ENCODE measurements around the gene KHNYN.
A peak's percentile ranks its signal among the peaks of the same experiment; 100 is the strongest.
"Not testable (repeated sequence)": the region's sequence is repeated elsewhere in the genome, so short reads cannot be mapped to it uniquely, and the experiment has no call there.

Gene KHNYN

DNA sequence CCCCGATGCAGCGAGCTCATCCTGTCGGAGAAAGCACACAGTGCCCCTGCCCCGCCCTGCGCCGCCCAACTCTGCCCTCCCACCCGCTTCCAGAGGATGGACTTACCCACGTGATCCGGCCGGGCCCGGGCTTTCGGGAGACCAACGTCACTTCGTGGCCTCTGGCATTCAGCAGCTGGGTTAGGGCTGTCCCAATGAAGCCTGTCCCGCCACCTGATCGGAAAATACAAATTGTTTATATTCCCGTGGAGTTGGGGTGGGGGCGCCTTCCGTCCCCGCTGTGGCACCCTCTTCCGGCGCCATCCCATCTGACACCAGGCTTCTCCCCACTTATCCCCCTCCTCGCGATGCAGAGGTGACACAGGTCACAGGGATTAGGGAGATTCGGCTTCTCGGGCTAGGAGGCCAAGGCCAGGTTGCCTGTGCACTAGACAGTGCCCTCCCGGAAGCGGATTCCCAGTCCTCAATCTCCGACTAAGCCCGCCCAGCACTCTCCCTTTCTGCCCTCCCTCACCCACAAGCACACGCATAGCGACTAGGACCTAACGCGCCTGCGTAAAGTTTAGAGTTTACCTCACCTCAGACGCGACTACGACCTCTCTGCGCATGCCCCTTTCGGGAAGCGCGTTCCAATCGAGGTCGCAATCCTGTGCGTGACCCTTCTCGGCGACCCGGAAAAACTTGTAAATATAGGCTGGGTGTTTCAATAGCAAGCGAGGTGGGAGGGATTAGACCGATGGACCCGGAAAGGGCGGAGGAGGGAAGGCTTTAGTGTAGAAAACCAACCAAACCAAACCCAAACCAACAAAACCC lies 12.7 kb downstream of the KHNYN start, which contains the start of gene SDR39U1:
SDR39U1 (minus strand) TSS at position 537 of the 813 bp plus-strand sequence; CDS start at position 530, 7 bp downstream.
- peak; percentile 90 for FAIRE-seq
- DNase-seq (ENCODE audit: insufficient read length, low spot score), result peak; percentile 76
- TF ChIP-seq POLR2A (IDR thresholded peaks at IDR 0.05; ENCODE audit: low read depth, low read length), result peak; percentile 74

DNA sequence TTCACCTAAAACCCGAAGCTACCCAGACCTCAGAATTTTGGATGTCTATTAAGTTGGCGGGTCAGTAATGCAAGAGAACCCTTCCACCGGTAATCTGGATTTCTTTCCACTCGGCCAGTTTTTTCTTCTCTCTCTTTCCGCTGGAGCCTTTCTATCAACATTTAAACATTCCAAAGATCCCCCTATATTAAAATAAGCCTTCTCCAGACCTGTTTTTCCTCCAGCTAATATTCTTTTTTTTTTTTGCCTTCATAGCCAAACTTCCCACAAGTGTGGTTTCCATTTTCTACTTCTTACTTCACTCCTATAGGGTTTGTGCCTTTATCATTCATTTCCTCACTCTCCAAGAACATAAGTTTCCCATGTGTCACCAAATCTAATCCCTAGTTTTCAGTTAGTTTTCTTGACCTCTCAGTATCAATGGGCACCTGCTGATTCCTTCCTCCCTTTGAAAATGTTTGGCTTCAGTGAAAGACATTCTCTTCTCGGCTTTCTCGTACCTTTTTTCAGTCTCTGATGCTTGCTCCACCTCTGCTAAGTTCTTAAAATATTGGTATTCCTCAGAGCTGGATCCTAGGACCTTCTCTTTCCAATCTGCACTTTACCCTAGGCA lies 13.4 kb downstream of the KHNYN start:
- DNase-seq (ENCODE audit: insufficient read length, low spot score), result no peak
- no peak for FAIRE-seq
- TF ChIP-seq POLR2A (IDR thresholded peaks at IDR 0.05; ENCODE audit: low read depth, low read length), result no peak

DNA sequence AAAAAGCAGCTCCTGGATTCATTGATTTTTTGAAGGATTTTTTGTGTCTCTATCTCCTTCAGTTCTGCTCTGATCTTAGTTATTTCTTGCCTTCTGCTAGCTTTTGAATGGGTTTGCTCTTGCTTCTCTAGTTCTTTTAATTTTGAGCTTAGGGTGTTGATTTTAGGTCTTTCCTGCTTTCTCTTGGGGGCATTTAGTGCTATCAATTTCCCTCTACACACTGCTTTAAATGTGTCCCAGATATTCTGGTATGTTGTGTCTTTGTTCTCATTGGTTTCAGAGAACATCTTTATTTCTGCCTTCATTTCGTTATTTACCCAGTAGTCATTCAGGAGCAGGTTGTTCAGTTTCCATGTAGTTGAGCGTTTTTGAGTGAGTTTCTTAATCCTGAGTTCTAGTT lies 21.1 kb downstream of the KHNYN start:
- not testable (repeated sequence) for FAIRE-seq; DNase-seq (ENCODE audit: insufficient read length, low spot score)

DNA sequence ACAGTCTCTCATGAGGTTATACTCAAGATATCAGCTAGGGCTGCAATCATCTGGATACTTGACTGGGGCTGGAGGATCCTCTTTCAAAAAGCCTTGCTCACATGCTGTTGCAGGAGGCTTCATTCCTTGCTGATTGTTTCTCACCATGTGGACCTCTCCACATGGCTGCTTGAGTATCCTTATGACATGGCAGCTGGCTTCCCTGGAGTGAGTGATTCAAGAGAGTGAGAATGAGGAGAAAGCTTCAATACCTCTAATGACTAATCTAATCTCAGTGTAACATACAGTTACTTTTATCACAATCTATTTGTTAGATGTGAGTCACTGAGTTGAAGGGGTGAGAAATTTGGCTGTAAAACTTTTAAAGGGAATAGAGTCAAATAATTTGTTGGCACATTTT lies 27.2 kb downstream of the KHNYN start:
- TF ChIP-seq POLR2A (IDR thresholded peaks at IDR 0.05; ENCODE audit: low read depth, low read length), result no peak
- FAIRE-seq (no peak), DNase-seq (ENCODE audit: insufficient read length, low spot score) (no peak)

DNA sequence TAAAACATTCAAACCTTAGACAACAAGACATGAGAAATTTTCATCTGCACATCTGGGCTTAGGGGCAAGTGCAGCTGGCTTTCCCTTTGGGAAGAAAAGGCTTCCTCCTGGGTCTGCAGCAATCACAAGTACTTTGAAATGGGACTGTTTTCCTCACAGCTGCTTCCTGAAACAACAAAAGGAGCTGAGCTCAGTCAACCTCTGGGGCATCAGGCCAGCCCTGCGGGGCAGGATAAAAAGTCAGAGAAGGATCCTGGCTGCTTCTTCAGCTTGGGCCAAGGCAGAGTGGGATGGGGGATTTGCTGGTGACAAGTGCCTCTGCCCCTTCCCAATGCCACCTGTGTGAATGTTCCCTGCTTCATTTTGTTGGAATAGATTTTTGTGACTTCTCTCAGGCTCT lies 29.0 kb downstream of the KHNYN start:
- no peak for DNase-seq (ENCODE audit: insufficient read length, low spot score)
- TF ChIP-seq POLR2A (IDR thresholded peaks at IDR 0.05; ENCODE audit: low read depth, low read length), result no peak
- no peak for FAIRE-seq

DNA sequence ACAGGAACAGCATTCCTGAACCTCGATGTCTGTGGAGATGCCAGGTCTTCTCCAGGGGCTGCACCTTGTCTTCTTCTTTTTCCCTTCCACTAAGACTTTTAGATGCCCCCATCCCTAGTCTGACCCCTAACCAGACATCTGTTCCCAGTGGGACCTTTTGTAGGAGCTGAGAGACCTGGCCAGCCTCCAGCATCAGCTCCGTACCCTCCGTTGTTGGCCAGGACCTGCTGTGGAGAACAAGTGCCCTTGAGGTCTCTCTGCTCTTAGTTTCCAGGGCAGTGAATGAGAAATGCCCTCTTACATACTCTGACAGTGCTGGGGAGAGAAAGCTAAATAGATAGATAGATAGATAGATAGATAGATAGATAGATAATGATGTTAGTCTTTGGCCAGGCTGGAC lies 29.6 kb downstream of the KHNYN start:
- DNase-seq (ENCODE audit: insufficient read length, low spot score) (no peak), FAIRE-seq (no peak)
- TF ChIP-seq POLR2A (IDR thresholded peaks at IDR 0.05; ENCODE audit: low read depth, low read length), result no peak

DNA sequence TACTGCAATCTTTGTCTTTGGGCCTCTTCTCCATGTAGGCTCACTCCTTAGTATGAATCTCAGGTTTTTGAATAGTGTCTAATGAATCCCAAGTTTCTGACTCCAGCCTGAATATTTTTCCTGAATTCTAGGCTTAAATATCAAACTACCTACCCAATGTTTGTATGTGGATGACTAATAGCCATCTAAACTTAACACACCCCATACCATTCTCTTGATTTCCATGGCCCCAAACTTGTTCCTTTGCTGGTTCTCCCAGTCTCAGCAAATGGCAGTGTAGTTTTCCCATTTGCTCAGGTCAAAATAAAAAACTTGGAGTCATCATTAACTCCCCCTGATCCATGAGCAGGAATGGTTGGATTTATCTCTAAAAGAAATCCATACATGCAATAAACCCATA lies 31.6 kb downstream of the KHNYN start:
- TF ChIP-seq POLR2A (IDR thresholded peaks at IDR 0.05; ENCODE audit: low read depth, low read length), result no peak
- DNase-seq (ENCODE audit: insufficient read length, low spot score) (no peak), FAIRE-seq (no peak)

DNA sequence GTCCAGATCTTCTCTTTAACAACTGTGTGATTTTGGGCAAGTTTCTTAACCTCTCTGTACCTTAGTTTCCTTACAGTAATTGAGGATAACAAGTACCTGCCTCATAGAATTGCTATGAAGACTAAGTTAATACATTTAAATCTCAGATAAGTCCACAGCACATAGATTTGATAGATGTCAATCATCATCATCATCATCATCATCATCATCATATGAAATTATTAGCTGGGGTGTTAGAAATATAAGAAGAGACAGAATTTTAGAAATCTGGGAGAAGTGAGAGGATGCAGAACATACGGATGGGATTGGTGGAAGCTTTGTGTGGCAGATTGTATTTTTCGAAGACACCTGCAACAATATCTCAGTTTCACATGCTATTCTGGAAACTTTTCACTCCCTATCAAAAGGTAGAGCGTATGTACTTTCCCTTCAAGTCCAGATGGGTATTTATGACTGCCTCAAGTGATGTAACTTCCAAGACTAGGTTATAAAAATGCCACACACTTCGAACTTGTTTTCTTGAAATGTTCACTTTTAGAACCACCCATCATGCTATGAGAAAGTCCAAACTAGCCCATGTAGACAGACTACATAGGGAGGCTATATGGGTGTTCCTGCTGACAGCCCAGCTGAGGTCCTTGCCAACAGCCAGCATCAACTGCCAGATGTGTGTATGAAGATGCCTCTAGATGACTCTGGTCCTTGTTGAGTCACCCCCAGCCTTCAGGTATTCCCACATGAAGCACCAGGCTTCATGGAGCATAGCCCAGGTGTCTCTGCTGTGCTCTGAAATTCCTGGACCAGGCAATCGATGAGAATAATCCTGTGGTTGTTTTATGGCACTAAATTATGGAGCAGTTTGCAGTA lies 33.5 kb downstream of the KHNYN start:
- TF ChIP-seq POLR2A (IDR thresholded peaks at IDR 0.05; ENCODE audit: low read depth, low read length), result no peak

DNA sequence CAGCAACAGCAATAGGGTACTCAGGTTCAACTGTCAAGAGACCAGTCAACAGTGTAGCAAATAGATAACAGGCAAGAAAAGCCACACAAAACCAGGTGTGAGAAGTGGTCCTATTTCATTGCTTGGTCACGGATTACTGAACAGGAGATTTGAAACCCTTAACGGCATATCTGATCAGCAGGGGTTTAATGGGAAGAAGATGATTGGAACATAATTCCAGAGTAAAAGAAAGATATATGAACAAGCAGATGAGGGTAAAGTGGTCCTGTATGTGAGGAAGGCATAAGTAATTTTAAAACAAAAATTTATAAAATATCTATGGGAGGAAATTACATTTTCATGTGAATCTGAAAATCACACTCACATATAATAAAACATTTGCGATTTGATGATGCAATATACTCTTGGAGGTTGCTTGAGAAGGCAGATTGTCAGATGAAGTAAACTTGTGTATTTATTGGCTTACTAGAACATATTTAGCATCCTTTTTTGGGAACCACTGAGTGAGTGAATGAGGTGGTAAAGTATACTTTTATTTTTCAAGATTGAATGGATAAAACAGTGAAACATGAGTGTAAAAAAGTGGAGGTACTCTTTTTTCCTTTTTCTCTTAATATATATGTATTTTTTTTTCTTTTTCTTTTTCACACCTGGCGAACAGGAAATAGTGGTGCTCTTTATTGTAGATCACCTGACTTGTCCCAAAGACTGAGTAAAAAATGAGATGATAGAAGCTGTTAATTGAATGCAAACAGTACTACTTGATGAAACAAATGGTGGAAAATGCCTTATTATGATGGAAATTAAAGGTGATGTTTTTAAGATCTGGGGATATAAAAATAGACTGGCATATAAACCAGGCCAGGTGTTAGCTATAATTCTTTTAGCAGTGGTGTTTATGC lies 34.4 kb downstream of the KHNYN start:
- TF ChIP-seq POLR2A (IDR thresholded peaks at IDR 0.05; ENCODE audit: low read depth, low read length), result no peak
- DNase-seq (ENCODE audit: insufficient read length, low spot score), result no peak
- no peak for FAIRE-seq

More for the DNA sequence above, 33.5 kb downstream of the KHNYN start:
- FAIRE-seq (no peak), DNase-seq (ENCODE audit: insufficient read length, low spot score) (no peak)

DNA sequence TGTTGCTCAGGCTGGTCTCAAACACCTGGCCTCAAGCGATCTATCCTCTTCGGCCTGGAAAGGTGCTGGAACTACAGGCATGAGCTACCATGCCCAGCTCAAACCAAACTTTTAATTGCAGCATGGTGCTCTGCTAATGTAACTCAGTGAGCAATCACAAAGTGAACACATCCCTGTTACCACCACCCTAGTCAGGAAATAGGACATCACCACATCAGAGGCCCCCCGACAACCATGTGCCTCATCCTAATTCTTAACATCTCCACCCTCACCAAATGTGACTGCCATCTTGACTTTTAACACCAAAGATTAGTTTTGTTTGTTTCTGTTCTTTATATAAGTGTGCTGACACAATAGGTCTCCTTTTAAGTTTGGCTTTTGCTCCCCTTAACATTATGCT lies 35.6 kb downstream of the KHNYN start:
- DNase-seq (ENCODE audit: insufficient read length, low spot score) (no peak), FAIRE-seq (no peak)
- TF ChIP-seq POLR2A (IDR thresholded peaks at IDR 0.05; ENCODE audit: low read depth, low read length), result no peak

DNA sequence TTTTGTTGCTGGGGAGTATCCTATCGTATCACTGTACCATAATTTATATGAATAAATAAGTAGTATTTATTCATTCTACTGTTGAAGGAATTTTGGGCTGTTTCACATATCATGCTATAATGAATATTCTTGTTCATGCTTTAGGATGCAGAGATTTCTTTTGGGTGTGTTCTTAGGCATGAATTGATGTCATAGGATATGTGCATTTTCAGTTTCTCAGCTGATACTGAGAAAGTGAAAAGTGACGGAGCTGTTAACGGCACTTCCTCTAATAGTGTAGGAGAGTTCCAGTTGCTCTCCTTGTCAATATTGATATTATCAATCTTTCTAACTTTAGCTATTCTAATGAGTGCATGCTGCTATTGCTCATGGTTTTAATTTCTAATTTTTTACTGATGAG lies 36.1 kb downstream of the KHNYN start:
- FAIRE-seq (no peak), DNase-seq (ENCODE audit: insufficient read length, low spot score) (no peak)
- TF ChIP-seq POLR2A (IDR thresholded peaks at IDR 0.05; ENCODE audit: low read depth, low read length), result no peak

DNA sequence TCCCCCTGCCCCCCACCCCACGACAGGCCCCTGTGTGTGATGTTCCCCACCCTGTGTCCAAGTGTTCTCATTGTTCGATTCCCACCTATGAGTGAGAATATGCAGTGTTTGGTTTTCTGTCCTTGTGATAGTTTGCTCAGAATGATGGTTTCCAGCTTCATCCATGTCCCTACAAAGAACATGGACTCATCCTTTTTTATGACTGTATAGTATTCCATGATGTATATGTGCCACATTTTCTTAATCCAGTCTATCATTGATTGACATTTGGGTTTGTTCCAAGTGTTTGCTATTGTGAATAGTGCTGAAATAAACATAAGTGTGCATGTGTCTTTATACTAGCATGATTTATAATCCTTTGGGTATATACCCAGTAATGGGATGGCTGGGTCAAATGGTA lies 40.7 kb downstream of the KHNYN start:
- DNase-seq (ENCODE audit: insufficient read length, low spot score); FAIRE-seq: not testable (repeated sequence)

DNA sequence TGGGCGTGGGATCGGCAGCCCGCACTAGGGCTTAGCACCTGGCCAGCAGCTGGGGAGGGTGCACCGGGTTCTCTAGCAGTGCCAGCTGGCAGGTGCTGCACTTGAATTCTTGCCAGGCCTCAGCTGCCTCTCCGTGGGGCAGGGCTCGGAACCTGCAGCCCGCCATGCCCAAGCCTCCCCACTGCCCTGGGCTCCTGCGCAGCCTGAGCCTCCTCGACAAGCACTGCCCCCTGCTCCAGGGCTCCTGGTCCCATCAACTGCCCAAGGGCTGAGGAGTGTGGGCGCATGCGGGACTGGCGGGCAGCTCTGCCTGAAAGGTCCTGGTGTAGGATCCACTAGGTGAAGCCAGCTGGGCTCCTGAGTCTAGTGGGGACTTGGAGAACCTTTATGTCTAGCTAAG lies 43.5 kb downstream of the KHNYN start:
- TF ChIP-seq POLR2A (IDR thresholded peaks at IDR 0.05; ENCODE audit: low read depth, low read length), result no peak
- DNase-seq (ENCODE audit: insufficient read length, low spot score), result no peak
- FAIRE-seq, result no peak

All from H54 (cell line).